ENCODE data around the gene VHLL.

The VHLL gene

DNA sequence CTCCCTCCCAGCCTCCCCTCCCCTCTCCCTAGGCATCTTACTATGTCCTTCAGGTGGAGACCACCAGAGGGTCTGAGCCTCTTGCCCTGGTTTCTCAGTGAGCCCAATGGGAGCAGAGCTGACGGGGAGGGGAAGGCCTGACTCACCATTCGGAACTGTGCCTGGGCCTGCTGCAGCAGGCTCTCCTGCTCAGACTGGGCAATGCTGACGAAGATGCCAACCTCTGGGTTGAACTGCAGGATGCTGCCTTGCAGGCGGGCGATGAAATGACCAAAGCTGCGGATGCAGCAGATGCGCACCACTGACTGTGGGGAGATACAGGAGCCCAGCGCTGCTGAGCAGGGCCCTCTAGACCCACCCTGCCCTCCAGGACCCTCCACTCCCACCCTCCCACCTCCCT, 40.2 kb downstream of the VHLL start:
- DNase-seq (ENCODE audit: low read depth, low spot score): no peak
- Histone ChIP-seq H3K36me3 (ENCODE audit: control insufficient read depth, insufficient read depth, low read length) (peaks cover 51% of the 10 kb centered on the region), H3K4me3 (ENCODE audit: low read length) (no peak overlapping the region), H3K27me3 (ENCODE audit: control insufficient read depth, insufficient read depth, low read length) (no peaks in the 10 kb centered on the region; the same call in 1 of the 2 replicates), H3K4me1 (ENCODE audit: control insufficient read depth, insufficient read depth, low read length) (no peaks in the 10 kb centered on the region), H3K9me3 (ENCODE audit: control insufficient read depth, insufficient read depth, low read length) (no peaks in the 10 kb centered on the region), H3K27ac (ENCODE audit: low read length) (no peak overlapping the region)
- WGBS (ENCODE audit: insufficient coverage, insufficient read length): no CpG with 5 or more reads among the region's 8 CpGs

DNA sequence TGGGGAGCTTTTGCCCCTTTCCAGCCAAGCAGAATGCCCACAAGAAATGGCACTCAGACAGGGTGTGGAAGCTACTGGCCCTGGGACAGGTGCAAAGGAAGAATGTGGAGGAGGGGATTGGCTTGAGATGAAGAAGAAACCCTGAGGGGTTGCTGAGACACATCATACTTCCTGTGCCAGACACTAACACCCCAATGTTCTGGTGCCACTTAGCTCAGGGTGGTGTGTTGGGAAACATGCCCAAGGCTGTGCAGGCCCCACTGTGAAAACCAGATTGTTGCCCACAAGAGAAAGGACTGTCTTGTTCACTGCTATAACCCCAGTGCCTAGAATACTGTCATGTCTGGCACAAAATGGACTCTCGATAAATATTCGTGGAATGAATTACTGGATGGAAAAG, 41.4 kb downstream of the VHLL start:
- no peaks in the 10 kb centered on the region for H3K9me3 ChIP-seq (ENCODE audit: control insufficient read depth, insufficient read depth, low read length)
- peaks cover 53% of the 10 kb centered on the region for H3K36me3 ChIP-seq (ENCODE audit: control insufficient read depth, insufficient read depth, low read length)
- no peak overlapping the region for H3K4me3 ChIP-seq (ENCODE audit: low read length)
- WGBS (ENCODE audit: insufficient coverage, insufficient read length): no CpG with 5 or more reads among the region's 2 CpGs
- no peak overlapping the region for H3K27ac ChIP-seq (ENCODE audit: low read length)
- H3K27me3 ChIP-seq (ENCODE audit: control insufficient read depth, insufficient read depth, low read length): no peaks in the 10 kb centered on the region; the same call in 1 of the 2 replicates
- DNase-seq (ENCODE audit: low read depth, low spot score): no peak
- H3K4me1 ChIP-seq (ENCODE audit: control insufficient read depth, insufficient read depth, low read length): no peaks in the 10 kb centered on the region

DNA sequence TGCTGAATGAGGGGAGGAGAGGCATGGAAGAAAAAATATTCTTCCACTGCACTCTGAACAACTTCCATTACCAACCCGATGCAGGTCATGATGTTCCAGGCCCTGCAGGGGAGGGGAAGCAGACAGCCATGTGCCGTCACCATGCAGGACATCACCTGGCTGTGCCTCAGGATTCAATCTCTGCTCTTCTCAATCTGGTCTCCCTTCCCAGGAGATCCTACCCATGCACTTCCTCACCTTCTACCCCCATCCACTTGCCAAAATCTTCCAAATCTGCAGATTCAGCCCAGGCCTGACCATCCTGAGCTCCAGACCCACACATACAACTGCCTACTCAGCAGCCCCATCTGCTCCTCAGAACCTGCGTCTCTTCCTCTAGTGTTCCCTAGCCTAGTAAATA, 45.5 kb downstream of the VHLL start:
- Histone ChIP-seq H3K27me3 (ENCODE audit: control insufficient read depth, insufficient read depth, low read length) (no peaks in the 10 kb centered on the region), H3K4me1 (ENCODE audit: control insufficient read depth, insufficient read depth, low read length) (no peaks in the 10 kb centered on the region), H3K27ac (ENCODE audit: low read length) (no peak overlapping the region), H3K4me3 (ENCODE audit: low read length) (no peak overlapping the region), H3K9me3 (ENCODE audit: control insufficient read depth, insufficient read depth, low read length) (no peaks in the 10 kb centered on the region), H3K36me3 (ENCODE audit: control insufficient read depth, insufficient read depth, low read length) (peaks cover 58% of the 10 kb centered on the region)
- no peak for DNase-seq (ENCODE audit: low read depth, low spot score)
- WGBS (ENCODE audit: insufficient coverage, insufficient read length): no CpG with 5 or more reads among the region's 3 CpGs

DNA sequence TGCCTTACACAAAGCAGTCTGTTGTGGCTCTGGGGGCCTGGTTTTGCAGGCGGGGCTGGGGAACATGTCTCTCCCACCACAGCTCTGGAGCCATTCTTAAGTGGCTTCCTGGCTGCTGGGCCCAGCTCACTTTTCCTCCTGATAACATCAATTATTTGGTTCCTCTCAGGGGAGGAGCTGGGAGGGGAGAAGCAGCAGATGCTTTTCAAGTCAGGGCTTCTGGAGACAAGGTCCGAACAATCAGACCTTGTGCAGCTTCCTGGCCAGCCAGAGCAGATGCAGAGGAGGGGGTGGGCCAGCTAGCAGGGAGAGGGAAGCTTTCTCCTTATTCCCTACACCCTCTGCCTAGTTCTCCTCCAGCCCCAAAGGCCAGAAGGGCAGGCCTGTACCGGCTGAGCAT, 47.6 kb downstream of the VHLL start:
- WGBS (ENCODE audit: insufficient coverage, insufficient read length): no CpG with 5 or more reads among the region's 3 CpGs
- Histone ChIP-seq H3K27ac (ENCODE audit: low read length) (no peak overlapping the region), H3K36me3 (ENCODE audit: control insufficient read depth, insufficient read depth, low read length) (peaks cover 46% of the 10 kb centered on the region), H3K4me3 (ENCODE audit: low read length) (no peak overlapping the region), H3K9me3 (ENCODE audit: control insufficient read depth, insufficient read depth, low read length) (no peaks in the 10 kb centered on the region), H3K4me1 (ENCODE audit: control insufficient read depth, insufficient read depth, low read length) (0 out of 2 replicates have a peak, but pooled peaks cover 5% of the 10 kb centered on the region), H3K27me3 (ENCODE audit: control insufficient read depth, insufficient read depth, low read length) (no peaks in the 10 kb centered on the region)
- DNase-seq (ENCODE audit: low read depth, low spot score): no peak

DNA sequence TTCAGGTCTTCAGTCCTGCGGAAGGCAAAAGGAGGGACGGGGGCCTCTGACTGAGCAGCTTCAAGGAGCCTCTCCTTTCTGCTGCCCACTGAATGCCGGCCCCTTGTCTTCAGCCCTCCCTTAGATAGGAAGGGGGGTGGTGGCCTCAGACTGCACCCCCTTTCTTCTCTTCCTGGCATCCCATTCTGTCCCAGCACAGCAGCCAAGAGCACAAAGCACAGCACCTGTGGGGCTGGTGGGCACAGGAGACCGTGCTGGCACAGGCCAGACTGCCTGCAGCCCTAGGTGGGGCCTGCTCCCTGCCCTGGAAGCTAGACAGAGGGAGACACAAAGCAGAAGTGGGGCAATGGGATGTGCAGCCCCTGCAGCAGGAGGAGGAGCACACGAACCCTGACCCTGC, 49.5 kb downstream of the VHLL start:
- Histone ChIP-seq H3K9me3 (ENCODE audit: control insufficient read depth, insufficient read depth, low read length) (no peaks in the 10 kb centered on the region), H3K36me3 (ENCODE audit: control insufficient read depth, insufficient read depth, low read length) (peaks cover 42% of the 10 kb centered on the region), H3K4me1 (ENCODE audit: control insufficient read depth, insufficient read depth, low read length) (peaks cover 14% of the 10 kb centered on the region; the same call in 1 of the 2 replicates), H3K4me3 (ENCODE audit: low read length) (no peak overlapping the region), H3K27me3 (ENCODE audit: control insufficient read depth, insufficient read depth, low read length) (no peaks in the 10 kb centered on the region), H3K27ac (ENCODE audit: low read length) (no peak overlapping the region)
- no peak for DNase-seq (ENCODE audit: low read depth, low spot score)
- WGBS (ENCODE audit: insufficient coverage, insufficient read length): no CpG with 5 or more reads among the region's 5 CpGs

Data from iPS DF 6.9 (cell line).